Astrocyte (in vitro differentiated cells and primary cell): ENCODE results near the gene DNMT1. TPM values are rescaled to one million over a fixed set of nuclear protein-coding genes. Genes with fewer than 3 reads are reported as not detected.
A peak's percentile ranks its signal among the peaks of the same experiment; 100 is the strongest.

Experiments used
- DNase-seq: peaks from one replicate; pipeline ENCODE4 v3.0.0-alpha.2; 2010; ENCODE audit warnings: low read depth
- FAIRE-seq: peaks from 2 replicates; lab custom pipeline; 2011; peaks lifted over from hg19 to GRCh38; lab: Jason Lieb, UNC
- H2AFZ ChIP-seq: 2 replicates; pipeline ENCODE4 v1.6.0; 2012; ENCODE audit warnings: low read depth, low read length, inconsistent platforms
- H3K27ac ChIP-seq: 2 replicates; pipeline ENCODE4 v1.5.1; 2011; ENCODE audit warnings: low read depth, low read length, inconsistent platforms
- H3K27me3 ChIP-seq: 2 replicates; pipeline ENCODE4 v1.6.0; 2011; ENCODE audit warnings: low read length, inconsistent platforms; ENCODE audit not compliant: insufficient read depth
- H3K36me3 ChIP-seq: 2 replicates; pipeline ENCODE4 v1.5.1; 2011; ENCODE audit warnings: low read length, inconsistent platforms; ENCODE audit not compliant: insufficient read depth
- H3K4me1 ChIP-seq: 2 replicates; pipeline ENCODE4 v1.5.1; 2011; ENCODE audit warnings: low read length, inconsistent platforms; ENCODE audit not compliant: insufficient read depth
- H3K4me2 ChIP-seq: 2 replicates; pipeline ENCODE4 v1.6.0; 2012; ENCODE audit warnings: low read length, inconsistent platforms
- H3K4me3 ChIP-seq: 2 replicates; pipeline ENCODE4 v1.5.1; 2011; ENCODE audit warnings: low read depth, mild to moderate bottlenecking, low read length, inconsistent platforms; ENCODE audit not compliant: insufficient read depth
- H3K79me2 ChIP-seq: 2 replicates; pipeline ENCODE4 v1.6.0; 2012; ENCODE audit warnings: mild to moderate bottlenecking, low read length, inconsistent platforms; ENCODE audit not compliant: insufficient read depth
- H3K9ac ChIP-seq: 2 replicates; pipeline ENCODE4 v1.6.0; 2012; ENCODE audit warnings: mild to moderate bottlenecking, low read length, inconsistent platforms
- H3K9me3 ChIP-seq: 2 replicates; pipeline ENCODE4 v1.5.1; 2012; ENCODE audit warnings: low read depth, mild to moderate bottlenecking, low read length, inconsistent platforms; ENCODE audit not compliant: insufficient read depth
- H4K20me1 ChIP-seq: 2 replicates; pipeline ENCODE4 v1.6.0; 2012; ENCODE audit warnings: low read length, inconsistent platforms; ENCODE audit not compliant: insufficient read depth
- H3K27ac Mint-ChIP-seq: one replicate; pipeline ENCODE4 v1.8.0; 2021; ENCODE audit warnings: mild to moderate bottlenecking, mixed read lengths; ENCODE audit not compliant: unreplicated experiment
- H3K27me3 Mint-ChIP-seq: one replicate; pipeline ENCODE4 v1.8.0; 2021; ENCODE audit warnings: low read depth, mixed read lengths; ENCODE audit not compliant: unreplicated experiment
- H3K36me3 Mint-ChIP-seq: one replicate; pipeline ENCODE4 v1.8.0; 2021; ENCODE audit warnings: low read depth, mixed read lengths; ENCODE audit not compliant: unreplicated experiment
- H3K4me1 Mint-ChIP-seq: one replicate; pipeline ENCODE4 v1.8.0; 2021; ENCODE audit warnings: low read depth, mixed read lengths; ENCODE audit not compliant: unreplicated experiment
- H3K4me3 Mint-ChIP-seq: one replicate; pipeline ENCODE4 v1.8.0; 2021; ENCODE audit warnings: mild to moderate bottlenecking, moderate library complexity, mixed read lengths; ENCODE audit not compliant: unreplicated experiment
- H3K9me3 Mint-ChIP-seq: one replicate; pipeline ENCODE4 v1.8.0; 2021; ENCODE audit warnings: mild to moderate bottlenecking, mixed read lengths; ENCODE audit not compliant: unreplicated experiment
- CTCF ChIP-seq: IDR thresholded peaks from 2 replicates; pipeline ENCODE4 v1.5.1; 2011; ENCODE audit warnings: low read depth, mild to moderate bottlenecking, inconsistent platforms, low read length, moderate library complexity; ENCODE audit not compliant: insufficient read depth
- EZH2 ChIP-seq: IDR thresholded peaks from 2 replicates; pipeline ENCODE4 v1.6.1; 2012; ENCODE audit warnings: mild to moderate bottlenecking, low read length, inconsistent platforms; ENCODE audit not compliant: insufficient read depth
- total RNA-seq: library from RNA; stranded (reverse); gene quantifications from 2 replicates; pipeline ENCODE4 v1.2.1, GENCODE V29; 2021

DNMT1 gene
- total RNA-seq, 1 donor from 2014 or later = 50.6 TPM

- H4K20me1 ChIP-seq = peaks cover 63% of the 10 kb centered on the region
- H3K79me2 ChIP-seq = peaks cover 43% of the 10 kb centered on the region
- no peaks in the 10 kb centered on the region for H3K9me3 ChIP-seq
- no peaks in the 10 kb centered on the region for H3K27me3 ChIP-seq
- no peak overlapping the region for H3K4me3 ChIP-seq
- H3K9ac ChIP-seq = no peak overlapping the region
- peak overlapping the region; percentile 70 for H3K4me3 Mint-ChIP-seq
- H3K27ac ChIP-seq = no peak overlapping the region
- no peak overlapping the region for H2AFZ ChIP-seq
- H3K27ac Mint-ChIP-seq = peak overlapping the region; percentile 47
- H3K4me2 ChIP-seq = no peak overlapping the region
- peaks cover 12% of the 10 kb centered on the region for H3K4me1 ChIP-seq
- peaks cover 13% of the 10 kb centered on the region for H3K36me3 ChIP-seq
- FAIRE-seq = no peak
- TF ChIP-seq EZH2 = no peak
- no peak for TF ChIP-seq CTCF
- no peaks in the 10 kb centered on the region for H3K27me3 Mint-ChIP-seq
- H3K4me1 Mint-ChIP-seq = peaks cover 13% of the 10 kb centered on the region
- H3K36me3 Mint-ChIP-seq = peaks cover 11% of the 10 kb centered on the region
- no peak for DNase-seq
- no peaks in the 10 kb centered on the region for H3K9me3 Mint-ChIP-seq
These were observed 84.4 kb downstream of the DNMT1 start for GRCh38 chr19:10110076-10110971.

- Histone ChIP-seq H2AFZ (no peak overlapping the region), H3K9me3 (no peaks in the 10 kb centered on the region), H3K4me1 (peaks cover 12% of the 10 kb centered on the region), H3K9ac (no peak overlapping the region), H3K27ac (no peak overlapping the region), H3K27me3 (no peaks in the 10 kb centered on the region), H3K79me2 (peaks cover 43% of the 10 kb centered on the region), H4K20me1 (peaks cover 56% of the 10 kb centered on the region), H3K4me3 (no peak overlapping the region), H3K4me2 (no peak overlapping the region), H3K36me3 (peaks cover 13% of the 10 kb centered on the region)
- Mint-ChIP-seq H3K4me3 (no peak overlapping the region), H3K4me1 (peaks cover 13% of the 10 kb centered on the region), H3K9me3 (no peaks in the 10 kb centered on the region), H3K36me3 (peaks cover 11% of the 10 kb centered on the region), H3K27me3 (no peaks in the 10 kb centered on the region), H3K27ac (peak overlapping the region; percentile 62)
- TF ChIP-seq EZH2 (no peak), CTCF (no peak)
- DNase-seq (no peak), FAIRE-seq (no peak)
These were observed 85.2 kb downstream of the DNMT1 start for GRCh38 chr19:10109528-10109927.

GRCh38 chr19:10107817-10108367 is 86.9 kb downstream of the DNMT1 start:
- Histone ChIP-seq H3K79me2 (peaks cover 43% of the 10 kb centered on the region), H3K4me1 (peaks cover 12% of the 10 kb centered on the region), H2AFZ (no peak overlapping the region), H3K27me3 (no peaks in the 10 kb centered on the region), H3K27ac (no peak overlapping the region), H3K9ac (peak overlapping the region; percentile 88), H3K4me2 (peak overlapping the region; percentile 98), H3K9me3 (no peaks in the 10 kb centered on the region), H3K36me3 (peaks cover 13% of the 10 kb centered on the region), H4K20me1 (peaks cover 42% of the 10 kb centered on the region), H3K4me3 (no peak overlapping the region)
- TF ChIP-seq EZH2 = no peak
- H3K9me3 Mint-ChIP-seq = no peaks in the 10 kb centered on the region
- DNase-seq = no peak
- no peak for FAIRE-seq
- peak overlapping the region; percentile 50 for H3K4me3 Mint-ChIP-seq
- H3K27me3 Mint-ChIP-seq = no peaks in the 10 kb centered on the region
- H3K27ac Mint-ChIP-seq = peak overlapping the region; percentile 90
- H3K36me3 Mint-ChIP-seq = peaks cover 11% of the 10 kb centered on the region
- peaks cover 13% of the 10 kb centered on the region for H3K4me1 Mint-ChIP-seq
